IMR-90 (cell line): ENCODE measurements around the gene MFNG.

Source experiments
- BHLHE40 ChIP-seq: fragments of 150-350 bp; IDR thresholded peaks from 2 replicates; pipeline ENCODE4 v1.6.1; 2016; ENCODE audit warnings: mild to moderate bottlenecking, low read depth, low read length
- FOS ChIP-seq: fragments of 150-350 bp; IDR thresholded peaks from 2 replicates; pipeline ENCODE4 v1.6.1; 2016; ENCODE audit warnings: low read depth, low read length
- MAFK ChIP-seq: IDR thresholded peaks from 2 replicates; pipeline ENCODE4 v1.6.1; 2012; ENCODE audit warnings: low read depth, low read length, improper control_type of control experiment
- MXI1 ChIP-seq: IDR thresholded peaks from 2 replicates; pipeline ENCODE4 v1.6.1; 2012; ENCODE audit warnings: low read depth, mild to moderate bottlenecking, low read length, moderate library complexity, borderline replicate concordance
- NFE2L2 ChIP-seq: fragments of 150-350 bp; IDR thresholded peaks from 2 replicates; pipeline ENCODE4 v1.6.1; 2016; ENCODE audit warnings: low read depth, mild to moderate bottlenecking, low read length
- POLR2A ChIP-seq: IDR thresholded peaks from 2 replicates; pipeline ENCODE4 v1.6.1; 2012; ENCODE audit warnings: mild to moderate bottlenecking, low read depth, low read length
- RCOR1 ChIP-seq: IDR thresholded peaks from 2 replicates; pipeline ENCODE4 v1.6.1; 2012; ENCODE audit warnings: mild to moderate bottlenecking, low read length, improper control_type of control experiment; ENCODE audit not compliant: insufficient replicate concordance
- RFX5 ChIP-seq: IDR thresholded peaks from 2 replicates; pipeline ENCODE4 v1.8.0; 2012; ENCODE audit warnings: low read depth, mild to moderate bottlenecking, low read length, moderate library complexity
- SMC3 ChIP-seq: fragments of 150-350 bp; IDR thresholded peaks from 2 replicates; pipeline ENCODE4 v1.6.1; 2016; ENCODE audit warnings: low read depth, mild to moderate bottlenecking, antibody characterized with exemption, low read length, moderate library complexity
- TF ChIP-seq, protein P1 (sequence below): conservative IDR thresholded peaks from 2 replicates; pipeline ENCODE4 v1.5.1; 2012; ENCODE audit warnings: mild to moderate bottlenecking, low read depth, low read length, improper control_type of control experiment
- TF ChIP-seq, protein P2 (sequence below): fragments of 150-350 bp; IDR thresholded peaks from 2 replicates; pipeline ENCODE4 v1.6.1; 2017; ENCODE audit warnings: mild to moderate bottlenecking, antibody characterized with exemption, low read length, low read depth

DNA sequence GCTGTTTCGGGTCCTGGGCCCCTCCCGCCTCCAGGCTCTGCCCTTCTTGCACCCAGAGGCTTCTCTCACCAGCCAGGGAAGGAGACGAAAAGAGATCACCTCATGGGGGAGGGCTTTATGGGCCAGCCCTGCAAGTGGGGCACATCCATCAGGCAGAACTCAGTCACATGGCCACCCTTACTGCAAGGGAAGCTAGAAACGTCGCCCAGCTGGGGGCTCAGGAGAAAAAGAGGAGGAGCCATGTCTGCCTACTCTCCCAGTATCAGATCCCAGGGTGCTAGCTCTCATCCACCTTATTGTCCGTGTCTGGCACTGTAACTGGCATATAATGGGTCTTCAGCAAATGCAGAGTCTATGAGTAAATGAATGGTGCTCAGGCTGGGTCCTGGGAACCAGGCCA lies 24.2 kb downstream of the MFNG start:
- TF ChIP-seq, protein P1, sequence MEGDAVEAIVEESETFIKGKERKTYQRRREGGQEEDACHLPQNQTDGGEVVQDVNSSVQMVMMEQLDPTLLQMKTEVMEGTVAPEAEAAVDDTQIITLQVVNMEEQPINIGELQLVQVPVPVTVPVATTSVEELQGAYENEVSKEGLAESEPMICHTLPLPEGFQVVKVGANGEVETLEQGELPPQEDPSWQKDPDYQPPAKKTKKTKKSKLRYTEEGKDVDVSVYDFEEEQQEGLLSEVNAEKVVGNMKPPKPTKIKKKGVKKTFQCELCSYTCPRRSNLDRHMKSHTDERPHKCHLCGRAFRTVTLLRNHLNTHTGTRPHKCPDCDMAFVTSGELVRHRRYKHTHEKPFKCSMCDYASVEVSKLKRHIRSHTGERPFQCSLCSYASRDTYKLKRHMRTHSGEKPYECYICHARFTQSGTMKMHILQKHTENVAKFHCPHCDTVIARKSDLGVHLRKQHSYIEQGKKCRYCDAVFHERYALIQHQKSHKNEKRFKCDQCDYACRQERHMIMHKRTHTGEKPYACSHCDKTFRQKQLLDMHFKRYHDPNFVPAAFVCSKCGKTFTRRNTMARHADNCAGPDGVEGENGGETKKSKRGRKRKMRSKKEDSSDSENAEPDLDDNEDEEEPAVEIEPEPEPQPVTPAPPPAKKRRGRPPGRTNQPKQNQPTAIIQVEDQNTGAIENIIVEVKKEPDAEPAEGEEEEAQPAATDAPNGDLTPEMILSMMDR, result no peak
- no peak for TF ChIP-seq MAFK
- no peak for TF ChIP-seq SMC3
- no peak for TF ChIP-seq BHLHE40
- TF ChIP-seq, protein P2, sequence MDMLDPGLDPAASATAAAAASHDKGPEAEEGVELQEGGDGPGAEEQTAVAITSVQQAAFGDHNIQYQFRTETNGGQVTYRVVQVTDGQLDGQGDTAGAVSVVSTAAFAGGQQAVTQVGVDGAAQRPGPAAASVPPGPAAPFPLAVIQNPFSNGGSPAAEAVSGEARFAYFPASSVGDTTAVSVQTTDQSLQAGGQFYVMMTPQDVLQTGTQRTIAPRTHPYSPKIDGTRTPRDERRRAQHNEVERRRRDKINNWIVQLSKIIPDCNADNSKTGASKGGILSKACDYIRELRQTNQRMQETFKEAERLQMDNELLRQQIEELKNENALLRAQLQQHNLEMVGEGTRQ, result no peak
- no peak for TF ChIP-seq POLR2A
- no peak for TF ChIP-seq RFX5
- no peak for TF ChIP-seq FOS
- no peak for TF ChIP-seq MXI1
- no peak for TF ChIP-seq RCOR1
- no peak for TF ChIP-seq NFE2L2
